Right lobe of liver (tissue), 6 donors: ENCODE data around the gene TJP2. TPM values are rescaled to one million over a fixed set of nuclear protein-coding genes. Genes with fewer than 3 reads are reported as not detected.

Experiments
- ATAC-seq, 4 donors: fragments of 200-7000 bp; cut with Tn5 transposase; one replicate each; pipeline ENCODE4 v1.9.1; 2020; ENCODE audit warnings: mild to moderate bottlenecking in 4 of 4, moderate library complexity in 4 of 4
- DNase-seq, 3 donors: peaks; one replicate each; pipeline ENCODE4 v3.0.0-alpha.2; 2020
- H3K27ac ChIP-seq, 3 donors: fragments of 200-600 bp; one replicate each; pipeline ENCODE4 v1.8.0; 2022
- H3K27me3 ChIP-seq, 2 donors: fragments of 200-600 bp; one replicate each; pipeline ENCODE4 v1.8.0; 2022
- H3K36me3 ChIP-seq, 4 donors: fragments of 200-600 bp; sonication (generic) in 1 of 4; one replicate each; pipeline versions ENCODE4 v1.5.1 to v1.8.0; 2017 to 2022; ENCODE audit warnings: control low read depth in 1 of 4
- H3K4me1 ChIP-seq, 4 donors: fragments of 200-600 bp; sonication (generic) in 1 of 4; one replicate each; pipeline versions ENCODE4 v1.5.1 to v1.8.0; 2017 to 2022; ENCODE audit warnings: control low read depth in 1 of 4
- H3K4me3 ChIP-seq, 3 donors: fragments of 200-600 bp; one replicate each; pipeline ENCODE4 v1.8.0; 2022
- H3K9me3 ChIP-seq, 4 donors: fragments of 200-600 bp; sonication (generic) in 1 of 4; one replicate each; pipeline versions ENCODE4 v1.5.1 to v1.8.0; 2017 to 2022; ENCODE audit warnings: control low read depth in 1 of 4
- POLR2A ChIP-seq: fragments of 450-650 bp; IDR thresholded peaks from one replicate; pipeline ENCODE4 v1.6.1; 2017; ENCODE audit warnings: antibody characterized with exemption, mild to moderate bottlenecking
- WGBS: methylation state at CpG from one replicate; pipeline ENCODE4 v1.1.6; 2018; ENCODE audit warnings: low coverage, low lambda C conversion rate; ENCODE audit not compliant: insufficient coverage; ENCODE audit errors: missing lambda C conversion rate; 5-methylcytosine and 5-hydroxymethylcytosine counted together
- intact Hi-C, 2 donors: fragments of 100-400 bp; cut with DNase I; formaldehyde crosslinking; loops; one replicate each; pipeline versions ENCODE4 v1.11.2 to v1.14.1; 2022
- total RNA-seq, 6 experiments: library from RNA; depleted of rRNA in 2 of 6; stranded (reverse); fragments of >200 nt in 2 of 6; fragmentation: NEBNext Ultra II Directional in 3 of 6; extraction: Animal tissue kit (Norgen Biotek cat#: 25700) in 3 of 6; gene quantifications; one replicate each; pipeline versions ENCODE4 v1.1.0 to v1.2.4, GENCODE V29; 2016 to 2023
- TF ChIP-seq, protein P1 (sequence below), 4 donors: fragments of 200-600 bp in 3 of 4; fragments of 450-650 bp in 1 of 4; IDR thresholded peaks; one replicate each; pipeline versions ENCODE4 v1.5.1 to v1.8.0; 2016 to 2022; ENCODE audit warnings: antibody characterized with exemption in 4 of 4, mild to moderate bottlenecking in 2 of 4
- donor health status: DM: no; HTN: yes; CAD: no.
- donor health status: DM: no; HTN: no; CAD: no.
- donor health status: DM: no; HTN: no; CAD: no.
- donor health status: DM: no; HTN: yes; CAD: no.
- donor health status: DM: no; HTN: yes; CAD: no.

The TJP2 gene
- total RNA-seq, 6 experiments from 2014 or later, result 62.0 to 129 (median 81.7) TPM

DNA sequence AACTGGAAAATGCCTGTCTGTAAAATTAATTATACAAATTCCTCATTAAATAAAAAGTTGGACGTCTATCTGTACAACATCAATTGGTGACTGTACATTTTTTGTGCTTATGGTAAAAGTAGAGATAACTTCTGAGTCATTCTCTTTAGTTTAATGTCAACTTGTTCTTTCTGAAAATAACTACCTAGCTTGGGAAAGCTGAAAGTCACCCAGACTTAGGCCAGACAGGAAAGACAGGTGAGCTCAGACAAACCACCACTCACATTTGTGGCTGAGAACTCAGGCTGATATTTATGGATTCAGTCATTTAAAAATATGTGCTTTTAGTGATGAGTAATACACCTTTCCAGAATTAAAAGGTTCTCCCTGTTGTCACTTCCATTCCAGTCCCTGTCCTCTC lies 119.1 kb downstream of the TJP2 start:
- ATAC-seq, result no peak
- WGBS, result 45% methylated on average over 1 of the region's 1 CpG
- intact Hi-C loops, result no loop called here

DNA sequence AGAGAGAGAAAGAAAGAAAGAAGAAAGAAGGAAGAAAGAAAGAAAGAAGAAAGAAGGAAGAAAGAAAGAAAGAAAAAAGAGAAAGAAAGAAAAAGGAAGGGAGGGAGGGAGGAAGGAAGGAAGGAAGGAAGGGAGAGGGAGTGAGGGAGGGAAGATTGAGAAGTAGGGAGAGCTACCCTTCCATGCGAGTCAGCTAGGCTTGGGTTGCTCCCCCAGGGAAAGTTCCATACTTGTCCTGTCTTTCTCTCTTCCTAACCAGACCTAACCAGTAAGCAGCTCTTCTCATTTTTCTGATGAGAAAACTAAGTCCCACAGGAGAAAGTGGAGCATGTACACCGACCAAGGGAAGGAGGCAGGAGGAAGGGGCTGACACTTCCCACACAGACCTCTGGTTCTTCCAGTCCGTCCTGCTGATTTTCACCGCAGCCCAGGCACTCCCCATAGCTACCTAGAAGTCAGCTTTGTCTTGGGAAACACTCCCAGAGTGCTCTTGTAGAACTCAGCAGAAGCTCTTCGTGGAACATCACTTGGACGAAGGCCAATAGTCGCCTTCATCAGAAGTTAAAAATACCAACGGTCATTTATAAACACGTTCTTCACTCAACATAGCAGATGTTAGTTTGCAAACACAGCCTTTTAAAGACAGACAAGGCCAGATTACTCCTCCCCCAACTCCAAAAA lies 121.9 kb downstream of the TJP2 start:
- no peaks in the 10 kb centered on the region for H3K4me1 ChIP-seq
- ATAC-seq (peak in 1 of 4 donors; percentile 11), DNase-seq (no peak)
- intact Hi-C loops, result no loop called here
- WGBS, result 52% methylated on average over 9 of the region's 9 CpGs
- H3K36me3 ChIP-seq, result no peaks in the 10 kb centered on the region
- H3K4me3 ChIP-seq, result no peak overlapping the region
- no peaks in the 10 kb centered on the region for H3K27me3 ChIP-seq
- H3K27ac ChIP-seq, result no peak overlapping the region
- no peak for TF ChIP-seq POLR2A
- TF ChIP-seq, protein P1, sequence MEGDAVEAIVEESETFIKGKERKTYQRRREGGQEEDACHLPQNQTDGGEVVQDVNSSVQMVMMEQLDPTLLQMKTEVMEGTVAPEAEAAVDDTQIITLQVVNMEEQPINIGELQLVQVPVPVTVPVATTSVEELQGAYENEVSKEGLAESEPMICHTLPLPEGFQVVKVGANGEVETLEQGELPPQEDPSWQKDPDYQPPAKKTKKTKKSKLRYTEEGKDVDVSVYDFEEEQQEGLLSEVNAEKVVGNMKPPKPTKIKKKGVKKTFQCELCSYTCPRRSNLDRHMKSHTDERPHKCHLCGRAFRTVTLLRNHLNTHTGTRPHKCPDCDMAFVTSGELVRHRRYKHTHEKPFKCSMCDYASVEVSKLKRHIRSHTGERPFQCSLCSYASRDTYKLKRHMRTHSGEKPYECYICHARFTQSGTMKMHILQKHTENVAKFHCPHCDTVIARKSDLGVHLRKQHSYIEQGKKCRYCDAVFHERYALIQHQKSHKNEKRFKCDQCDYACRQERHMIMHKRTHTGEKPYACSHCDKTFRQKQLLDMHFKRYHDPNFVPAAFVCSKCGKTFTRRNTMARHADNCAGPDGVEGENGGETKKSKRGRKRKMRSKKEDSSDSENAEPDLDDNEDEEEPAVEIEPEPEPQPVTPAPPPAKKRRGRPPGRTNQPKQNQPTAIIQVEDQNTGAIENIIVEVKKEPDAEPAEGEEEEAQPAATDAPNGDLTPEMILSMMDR (IDR thresholded peaks at IDR 0.05), result no peak
- no peaks in the 10 kb centered on the region for H3K9me3 ChIP-seq

More for the DNA sequence above, 119.1 kb downstream of the TJP2 start:
- no peaks in the 10 kb centered on the region for H3K27me3 ChIP-seq
- H3K4me1 ChIP-seq, result no peaks in the 10 kb centered on the region
- no peak overlapping the region for H3K27ac ChIP-seq
- TF ChIP-seq, protein P1 (IDR thresholded peaks at IDR 0.05), result no peak
- no peak for TF ChIP-seq POLR2A
- no peak for DNase-seq
- no peak overlapping the region for H3K4me3 ChIP-seq
- no peaks in the 10 kb centered on the region for H3K36me3 ChIP-seq
- H3K9me3 ChIP-seq, result no peaks in the 10 kb centered on the region

DNA sequence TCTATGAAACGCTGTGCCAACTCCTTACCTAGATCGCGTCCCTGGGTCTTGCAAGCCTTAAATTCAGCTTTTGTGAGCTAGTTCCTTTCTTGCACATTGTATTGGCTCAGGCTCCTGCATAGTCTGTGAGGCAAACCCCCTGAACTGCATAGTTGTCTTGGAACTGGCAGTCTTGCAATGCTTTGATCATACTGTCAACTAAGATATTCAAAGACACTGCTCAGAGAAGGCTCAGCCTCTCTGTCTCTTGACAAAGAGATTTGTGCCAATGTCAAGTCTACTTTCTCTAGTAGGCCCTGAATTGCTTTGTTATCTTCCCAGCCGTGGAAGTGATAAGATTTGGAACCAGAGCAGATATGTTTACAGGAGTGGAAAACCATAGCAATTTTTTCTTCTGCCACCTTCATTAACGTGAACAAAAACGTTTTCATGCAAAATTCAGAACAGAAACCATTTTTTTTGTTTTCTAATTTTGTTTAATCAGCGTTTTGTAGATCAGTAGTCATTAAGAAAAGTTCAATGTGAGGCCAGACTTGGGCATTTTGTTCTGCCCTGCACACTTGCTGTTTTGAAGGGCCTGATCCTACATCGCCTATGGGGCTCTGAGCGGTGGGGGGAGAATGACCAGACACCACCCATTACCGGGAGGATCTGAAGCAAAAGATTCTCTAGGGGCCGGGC lies 123.4 kb downstream of the TJP2 start:
- 66% methylated on average over 10 of the region's 11 CpGs for WGBS
- intact Hi-C loops, result no loop called here
- TF ChIP-seq, protein P1 (IDR thresholded peaks at IDR 0.05), result no peak
- no peak for TF ChIP-seq POLR2A
- Histone ChIP-seq H3K4me3 (no peak overlapping the region), H3K36me3 (no peaks in the 10 kb centered on the region), H3K27ac (no peak overlapping the region), H3K9me3 (no peaks in the 10 kb centered on the region), H3K27me3 (no peaks in the 10 kb centered on the region), H3K4me1 (no peaks in the 10 kb centered on the region)
- ATAC-seq (no peak), DNase-seq (no peak)

DNA sequence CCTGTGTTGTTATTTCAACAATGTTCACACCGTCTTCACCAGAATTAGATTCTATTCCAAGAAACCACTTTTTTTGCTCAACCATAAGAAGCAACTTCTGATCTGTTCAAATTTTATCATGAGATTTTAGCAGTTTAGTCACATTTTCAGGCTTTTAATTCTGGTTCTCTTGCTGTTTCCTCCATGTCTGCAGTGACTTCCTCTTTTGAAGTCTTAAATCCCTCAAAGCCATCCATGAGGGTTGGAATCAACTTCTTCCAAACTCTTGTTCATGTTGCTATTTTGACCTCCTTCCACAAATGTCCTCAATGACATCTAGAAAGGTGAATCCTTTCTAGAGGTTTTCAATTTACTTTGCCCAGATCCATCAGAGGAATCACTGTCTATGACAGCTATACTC lies 125.2 kb downstream of the TJP2 start:
- H3K27ac ChIP-seq, result no peak overlapping the region
- DNase-seq (no peak), ATAC-seq (no peak)
- H3K36me3 ChIP-seq, result no peaks in the 10 kb centered on the region
- H3K27me3 ChIP-seq, result no peaks in the 10 kb centered on the region
- H3K9me3 ChIP-seq, result no peaks in the 10 kb centered on the region
- no peak for TF ChIP-seq POLR2A
- TF ChIP-seq, protein P1 (IDR thresholded peaks at IDR 0.05), result no peak
- 44% methylated on average over 1 of the region's 1 CpG for WGBS
- H3K4me3 ChIP-seq, result no peak overlapping the region
- intact Hi-C loops, result no loop called here
- no peaks in the 10 kb centered on the region for H3K4me1 ChIP-seq
